ENCODE measurements around the gene WDR18. TPM values are rescaled to one million over a fixed set of nuclear protein-coding genes. Genes with fewer than 3 reads are reported as not detected.

The WDR18 gene
- polyA plus RNA-seq, 1 experiment: 44.3 TPM

DNA sequence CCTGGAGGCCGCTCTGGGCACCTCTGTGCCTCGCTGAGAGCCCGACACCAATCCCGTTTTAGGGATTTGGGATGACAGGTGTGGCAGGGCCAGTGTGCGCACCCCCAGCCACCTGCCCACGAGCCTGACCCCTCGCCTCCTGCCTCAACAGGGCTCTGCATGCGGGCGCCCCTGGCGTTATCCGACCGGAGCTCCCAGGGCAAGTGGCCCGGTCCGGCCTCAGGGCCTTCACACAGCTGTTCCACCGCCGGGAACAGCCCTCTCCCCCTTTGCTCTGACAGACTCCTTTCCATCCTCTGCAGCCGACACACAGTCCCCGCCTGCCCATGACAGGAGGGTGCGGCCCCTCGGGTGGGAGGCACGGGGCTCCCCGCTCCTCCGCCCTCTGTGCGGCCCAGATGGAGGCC, 7.1 kb upstream of the WDR18 start:
- POLR2A ChIA-PET: no interaction called here
- CTCF ChIA-PET: interaction anchor here (1.0 to 2.6 kb wide), 2 partner anchors 43 to 54 kb away, joined by 3 to 10 read pairs; no protein-coding TSS in a partner anchor
- Histone ChIP-seq H3K27me3 (ENCODE audit: control insufficient read depth, insufficient read depth, low read length) (no peaks in the 10 kb centered on the region), H3K4me3 (ENCODE audit: low read depth, low read length) (no peak overlapping the region), H3K36me3 (ENCODE audit: control insufficient read depth, insufficient read depth, low read length) (peaks cover 16% of the 10 kb centered on the region)
- no peak for DNase-seq (ENCODE audit: low read depth)
- TF ChIP-seq, protein P1, sequence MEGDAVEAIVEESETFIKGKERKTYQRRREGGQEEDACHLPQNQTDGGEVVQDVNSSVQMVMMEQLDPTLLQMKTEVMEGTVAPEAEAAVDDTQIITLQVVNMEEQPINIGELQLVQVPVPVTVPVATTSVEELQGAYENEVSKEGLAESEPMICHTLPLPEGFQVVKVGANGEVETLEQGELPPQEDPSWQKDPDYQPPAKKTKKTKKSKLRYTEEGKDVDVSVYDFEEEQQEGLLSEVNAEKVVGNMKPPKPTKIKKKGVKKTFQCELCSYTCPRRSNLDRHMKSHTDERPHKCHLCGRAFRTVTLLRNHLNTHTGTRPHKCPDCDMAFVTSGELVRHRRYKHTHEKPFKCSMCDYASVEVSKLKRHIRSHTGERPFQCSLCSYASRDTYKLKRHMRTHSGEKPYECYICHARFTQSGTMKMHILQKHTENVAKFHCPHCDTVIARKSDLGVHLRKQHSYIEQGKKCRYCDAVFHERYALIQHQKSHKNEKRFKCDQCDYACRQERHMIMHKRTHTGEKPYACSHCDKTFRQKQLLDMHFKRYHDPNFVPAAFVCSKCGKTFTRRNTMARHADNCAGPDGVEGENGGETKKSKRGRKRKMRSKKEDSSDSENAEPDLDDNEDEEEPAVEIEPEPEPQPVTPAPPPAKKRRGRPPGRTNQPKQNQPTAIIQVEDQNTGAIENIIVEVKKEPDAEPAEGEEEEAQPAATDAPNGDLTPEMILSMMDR (IDR thresholded peaks at IDR 0.05; ENCODE audit: insufficient read depth, low read depth, low read length): no peak

DNA sequence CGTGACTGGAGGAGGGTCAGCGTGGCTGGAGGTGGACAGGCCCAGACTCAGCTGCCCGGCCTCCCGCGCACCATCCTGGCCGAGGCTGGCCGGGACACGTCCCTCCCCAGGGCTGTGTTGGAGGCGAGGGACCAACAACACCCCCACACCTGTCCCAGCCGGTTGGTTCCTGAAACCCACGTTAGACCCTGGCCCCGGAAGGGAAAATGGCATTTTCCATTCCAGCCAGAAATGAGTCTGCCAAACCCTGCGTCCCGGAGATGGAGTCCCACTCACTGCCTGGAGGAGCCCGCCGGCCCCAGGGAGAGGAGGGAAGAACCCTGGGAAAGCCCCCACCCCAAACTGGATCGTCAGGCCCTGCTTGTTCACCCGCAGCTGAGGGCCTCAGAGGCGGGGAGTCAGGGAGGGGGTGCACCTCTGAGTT, 4.8 kb upstream of the WDR18 start:
- ChIA-PET POLR2A (no interaction called here), CTCF (no interaction called here)
- no peak for DNase-seq (ENCODE audit: low read depth)
- Histone ChIP-seq H3K27me3 (ENCODE audit: control insufficient read depth, insufficient read depth, low read length) (no peaks in the 10 kb centered on the region), H3K4me3 (ENCODE audit: low read depth, low read length) (no peak overlapping the region), H3K36me3 (ENCODE audit: control insufficient read depth, insufficient read depth, low read length) (peaks cover 6% of the 10 kb centered on the region; the same call in 1 of the 2 replicates)
- TF ChIP-seq, protein P1 (IDR thresholded peaks at IDR 0.05; ENCODE audit: insufficient read depth, low read depth, low read length): no peak

DNA sequence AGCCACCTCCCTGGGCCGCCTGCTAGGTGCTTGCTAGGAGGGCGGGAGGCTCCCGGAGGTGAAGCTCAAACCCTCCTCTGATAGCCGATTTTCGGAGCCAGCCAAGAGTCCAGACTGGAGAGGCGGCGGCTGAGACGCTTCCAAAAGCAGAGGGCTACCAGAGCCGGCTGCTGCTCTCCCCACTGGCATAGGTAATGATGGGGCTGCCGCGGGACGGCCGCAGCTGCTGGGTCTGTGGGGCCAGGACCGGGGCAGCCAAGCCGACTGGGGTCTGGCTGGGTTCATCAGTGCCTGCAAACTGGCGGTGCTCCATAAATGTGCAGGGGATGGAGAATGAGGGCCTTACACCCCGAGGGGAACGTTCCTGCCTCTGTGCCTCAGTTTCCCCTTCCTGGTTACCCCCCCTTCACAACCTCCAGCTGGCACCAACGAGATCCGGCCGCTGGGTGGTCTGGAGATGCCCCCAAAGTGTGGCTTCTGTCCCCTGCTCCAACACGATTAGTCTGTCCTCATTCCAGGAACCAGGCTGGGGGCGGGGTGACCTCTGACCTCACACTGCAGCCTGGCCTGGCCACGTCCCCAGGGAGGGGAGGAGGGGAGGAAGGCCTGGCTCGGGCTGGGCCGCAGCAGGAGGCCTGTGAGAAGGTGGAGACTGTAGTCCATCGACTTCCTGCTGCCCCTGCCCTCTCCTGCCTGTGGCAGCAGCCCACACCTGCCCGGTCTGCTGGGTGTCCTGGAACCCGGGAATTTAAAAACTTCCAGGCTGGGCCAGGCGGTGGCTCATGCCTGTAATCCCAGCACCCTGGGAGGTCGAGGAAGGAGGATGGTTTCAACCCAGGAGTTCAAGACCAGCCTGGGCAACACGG, 3.8 kb upstream of the WDR18 start:
- ChIA-PET POLR2A (no interaction called here), CTCF (interaction anchor here (0.6 to 7.8 kb wide), 5 partner anchors 13 to 258 kb away, joined by 3 to 102 read pairs (median 3); no protein-coding TSS in a partner anchor)

DNA sequence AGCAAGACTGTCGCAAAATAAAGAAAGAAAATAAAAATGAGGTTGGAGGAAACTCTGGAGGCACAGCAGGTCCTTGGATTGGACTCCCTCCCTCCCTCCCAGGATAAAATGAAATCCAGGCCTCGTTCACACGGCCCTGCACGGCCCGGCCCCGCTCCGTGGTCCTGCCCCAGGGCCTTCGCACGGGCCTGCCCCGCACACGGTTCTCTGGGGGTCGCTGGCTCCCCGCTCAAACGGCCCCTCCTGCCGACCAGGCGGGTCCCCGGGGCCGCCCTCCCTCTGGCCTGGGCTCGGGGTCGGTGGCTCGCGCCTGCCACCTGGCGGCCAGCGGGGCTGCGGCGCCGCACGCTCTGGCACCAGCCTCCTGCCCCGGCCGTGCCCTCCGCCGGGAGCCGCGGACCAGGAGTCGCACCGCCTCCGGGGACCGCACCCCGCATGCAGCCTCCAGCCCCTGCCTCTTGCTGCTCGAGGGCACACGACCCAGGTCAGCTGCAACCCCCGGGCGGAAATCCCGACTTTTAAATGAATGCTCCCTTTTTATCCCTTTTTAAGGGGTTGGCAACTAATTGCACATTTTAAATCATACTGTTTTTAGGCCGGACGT, 1.5 kb upstream of the WDR18 start:
- H3K36me3 ChIP-seq (ENCODE audit: control insufficient read depth, insufficient read depth, low read length): peaks cover 7% of the 10 kb centered on the region; the same call in 1 of the 2 replicates
- peak overlapping the region; percentile 45 for H3K4me3 ChIP-seq (ENCODE audit: low read depth, low read length)
- ChIA-PET CTCF (interaction anchor here (0.7 to 7.8 kb wide), 14 partner anchors 12 to 213 kb away, joined by 3 to 102 read pairs (median 4); partner anchors contain the start of genes MED16 and RNU6-9), POLR2A (interaction anchor here (0.7 kb wide), 1 partner anchor 119 kb away, joined by 5 read pairs; no protein-coding TSS in a partner anchor)
- DNase-seq (ENCODE audit: low read depth): no peak
- TF ChIP-seq, protein P1 (IDR thresholded peaks at IDR 0.05; ENCODE audit: insufficient read depth, low read depth, low read length): peak; percentile 15; the same call in 1 of the 2 replicates
- H3K27me3 ChIP-seq (ENCODE audit: control insufficient read depth, insufficient read depth, low read length): no peaks in the 10 kb centered on the region

More for the DNA sequence above, 3.8 kb upstream of the WDR18 start:
- TF ChIP-seq, protein P1 (IDR thresholded peaks at IDR 0.05; ENCODE audit: insufficient read depth, low read depth, low read length): no peak
- peaks cover 3% of the 10 kb centered on the region; the same call in 1 of the 2 replicates for H3K36me3 ChIP-seq (ENCODE audit: control insufficient read depth, insufficient read depth, low read length)
- no peak for DNase-seq (ENCODE audit: low read depth)
- no peak overlapping the region for H3K4me3 ChIP-seq (ENCODE audit: low read depth, low read length)
- no peaks in the 10 kb centered on the region for H3K27me3 ChIP-seq (ENCODE audit: control insufficient read depth, insufficient read depth, low read length)

DNA sequence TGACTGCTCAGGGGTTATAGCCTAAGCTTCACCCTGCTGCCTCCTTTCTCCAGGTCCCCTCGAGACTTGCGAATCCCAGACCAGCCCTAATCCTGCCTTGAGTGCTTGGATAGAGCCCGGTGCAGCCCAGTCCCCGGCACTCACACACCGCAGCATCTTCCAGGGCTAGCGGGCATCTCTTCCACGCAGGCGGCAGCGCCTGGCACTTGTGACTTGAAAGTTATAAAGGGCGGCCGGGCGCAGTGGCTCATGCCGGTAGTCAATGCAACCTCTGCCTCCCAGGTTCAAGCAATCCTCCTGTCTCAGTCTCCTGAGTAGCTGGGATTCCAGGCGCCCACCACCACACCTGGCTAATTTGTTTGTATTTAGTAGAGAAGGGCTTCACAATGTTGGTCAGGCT, 1.9 kb downstream of the WDR18 start:
- H3K4me3 ChIP-seq (ENCODE audit: low read depth, low read length): no peak overlapping the region
- DNase-seq (ENCODE audit: low read depth): no peak
- TF ChIP-seq, protein P1 (IDR thresholded peaks at IDR 0.05; ENCODE audit: insufficient read depth, low read depth, low read length): no peak
- H3K36me3 ChIP-seq (ENCODE audit: control insufficient read depth, insufficient read depth, low read length): peaks cover 19% of the 10 kb centered on the region
- CTCF ChIA-PET: interaction anchor here (0.7 to 7.8 kb wide), 2 partner anchors 15 to 64 kb away, joined by 3 to 102 read pairs; no protein-coding TSS in a partner anchor
- POLR2A ChIA-PET: no interaction called here
- no peaks in the 10 kb centered on the region for H3K27me3 ChIP-seq (ENCODE audit: control insufficient read depth, insufficient read depth, low read length)

Data from BJ (cell line).